GM12864 (cell line): ENCODE measurements around the gene TMEM53.

Experiments
- DNase-seq: peaks from one replicate; pipeline ENCODE4 v3.0.0-alpha.2; 2011; ENCODE audit warnings: low read depth
- H3K4me3 ChIP-seq: 2 replicates; pipeline ENCODE4 v1.5.1; 2011; ENCODE audit warnings: mild to moderate bottlenecking, low read depth, low read length, control low read depth
- CTCF ChIP-seq: IDR thresholded peaks from 2 replicates; pipeline ENCODE4 v1.5.1; 2011; ENCODE audit warnings: low read depth, mild to moderate bottlenecking, moderate library complexity, low read length, control low read depth, inconsistent platforms; ENCODE audit errors: missing control alignments

TMEM53 gene

GRCh38 chr1:44674113-44675000 lies at the start of gene TMEM53, which contains the start of gene ARMH1:
Gene TMEM53, minus strand, starts transcription at chr1:44674481. Its CDS starts 90 bp downstream, at chr1:44674391.
Gene ARMH1, plus strand, starts transcription at chr1:44674714. Its CDS starts 14,984 bp downstream, at chr1:44689698.
- peak; percentile 98 for DNase-seq
- peak; percentile 19 for TF ChIP-seq CTCF
- peak within 1 kb of the TSS; percentile 83 for H3K4me3 ChIP-seq

- no peak overlapping the region for H3K4me3 ChIP-seq
- peak; percentile 72 for DNase-seq
- TF ChIP-seq CTCF = no peak
Measured at GRCh38 chr1:44723496-44724295, 49.4 kb upstream of the TMEM53 start.

GRCh38 chr1:44723064-44723463 lies 48.8 kb upstream of the TMEM53 start:
- DNase-seq = no peak
- H3K4me3 ChIP-seq = no peak overlapping the region
- TF ChIP-seq CTCF = no peak

GRCh38 chr1:44721485-44722361 lies 47.4 kb upstream of the TMEM53 start:
- DNase-seq = peak; percentile 99
- H3K4me3 ChIP-seq = no peak overlapping the region; the same call in 1 of the 2 replicates
- no peak for TF ChIP-seq CTCF

- DNase-seq = no peak
- TF ChIP-seq CTCF = no peak
- no peak overlapping the region for H3K4me3 ChIP-seq
Measured at GRCh38 chr1:44720281-44720680, 46.0 kb upstream of the TMEM53 start.

GRCh38 chr1:44719318-44719717 lies 45.0 kb upstream of the TMEM53 start:
- no peak for DNase-seq
- TF ChIP-seq CTCF = no peak
- no peak overlapping the region for H3K4me3 ChIP-seq
